Stimulated activated CD8-positive, alpha-beta memory T cell treated with anti-CD3 and anti-CD28 coated beads, Interleukin-12 subunit alpha, Interleukin-12 subunit beta, amount 100 ng/mL, for 24 hours (primary cell): ENCODE measurements around the gene ZFYVE27.

Experiments used
- DNase-seq: peaks from one replicate; pipeline ENCODE4 v3.0.0-alpha.2; 2020; ENCODE audit errors: extremely low read depth

The ZFYVE27 gene

GRCh38 chr10:97747573-97747972, 10.6 kb downstream of the ZFYVE27 start:
- DNase-seq = no peak

- DNase-seq = no peak
These were observed 11.2 kb downstream of the ZFYVE27 start for GRCh38 chr10:97748116-97748515.

GRCh38 chr10:97752956-97753355, 16.0 kb downstream of the ZFYVE27 start:
- DNase-seq = no peak

- DNase-seq = no peak
These were observed 17.8 kb downstream of the ZFYVE27 start for GRCh38 chr10:97754726-97755125.

GRCh38 chr10:97755718-97756117, 18.8 kb downstream of the ZFYVE27 start:
- DNase-seq = no peak

- DNase-seq = no peak
These were observed 20.5 kb downstream of the ZFYVE27 start for GRCh38 chr10:97757471-97757870.

- DNase-seq = no peak
These were observed 22.4 kb downstream of the ZFYVE27 start for GRCh38 chr10:97759158-97759887.

- no peak for DNase-seq
These were observed 23.0 kb downstream of the ZFYVE27 start for GRCh38 chr10:97759946-97760345.

- DNase-seq = no peak
These were observed 23.7 kb downstream of the ZFYVE27 start for GRCh38 chr10:97760461-97761257.

GRCh38 chr10:97761331-97761865, 24.5 kb downstream of the ZFYVE27 start:
- no peak for DNase-seq

- no peak for DNase-seq
These were observed 25.1 kb downstream of the ZFYVE27 start for GRCh38 chr10:97762056-97762455.

GRCh38 chr10:97762816-97763215, 25.9 kb downstream of the ZFYVE27 start:
- DNase-seq = no peak

- no peak for DNase-seq
These were observed 26.5 kb downstream of the ZFYVE27 start for GRCh38 chr10:97763411-97763810.

GRCh38 chr10:97763947-97764346, 27.0 kb downstream of the ZFYVE27 start:
- no peak for DNase-seq

GRCh38 chr10:97764519-97764931, 27.6 kb downstream of the ZFYVE27 start:
- no peak for DNase-seq

- no peak for DNase-seq
These were observed 28.3 kb downstream of the ZFYVE27 start for GRCh38 chr10:97765201-97765600.

- DNase-seq = no peak
These were observed 29.3 kb downstream of the ZFYVE27 start for GRCh38 chr10:97766106-97766810.

- DNase-seq = no peak
These were observed 30.3 kb downstream of the ZFYVE27 start for GRCh38 chr10:97766996-97767924.

- no peak for DNase-seq
These were observed 31.7 kb downstream of the ZFYVE27 start for GRCh38 chr10:97768322-97769315.

- no peak for DNase-seq
These were observed 33.3 kb downstream of the ZFYVE27 start for GRCh38 chr10:97770255-97770654.
